ENCODE results near the gene ACTN3.

ACTN3 gene

DNA sequence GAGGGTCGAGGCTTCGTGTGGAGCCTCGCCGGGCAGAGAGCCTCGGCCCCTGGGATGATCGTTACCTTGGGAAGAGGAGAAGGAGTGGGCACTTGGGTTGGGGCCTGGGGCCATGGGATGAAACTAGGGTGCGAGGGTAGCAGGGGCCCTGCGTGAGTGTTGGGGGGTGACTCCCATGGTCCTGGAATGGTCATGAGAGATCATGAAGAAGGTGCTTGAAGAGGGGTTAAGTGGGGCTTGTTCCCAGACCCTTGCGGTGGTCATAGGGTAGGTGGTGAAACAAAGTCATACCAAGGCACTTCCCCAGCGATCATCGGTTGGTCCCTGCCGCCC, 46.6 kb downstream of the ACTN3 start:
- Histone ChIP-seq H3K9ac (peak overlapping the region; percentile 37), H2AFZ (peak overlapping the region; percentile 95), H3K4me3 (ENCODE audit: low read depth, low read length) (peak overlapping the region; percentile 91), H3K27ac (peak overlapping the region; percentile 65), H3K4me1 (peaks cover 6% of the 10 kb centered on the region), H3K79me2 (peaks cover 8% of the 10 kb centered on the region), H3K9me3 (ENCODE audit: control insufficient read depth, low read length) (no peaks in the 10 kb centered on the region), H3K36me3 (ENCODE audit: control insufficient read depth, insufficient read depth, low read length) (no peaks in the 10 kb centered on the region), H3K4me2 (ENCODE audit: low read length) (peak overlapping the region; percentile 93), H3K27me3 (ENCODE audit: control insufficient read depth, insufficient read depth, low read length) (no peaks in the 10 kb centered on the region)
- TF ChIP-seq, protein P1, sequence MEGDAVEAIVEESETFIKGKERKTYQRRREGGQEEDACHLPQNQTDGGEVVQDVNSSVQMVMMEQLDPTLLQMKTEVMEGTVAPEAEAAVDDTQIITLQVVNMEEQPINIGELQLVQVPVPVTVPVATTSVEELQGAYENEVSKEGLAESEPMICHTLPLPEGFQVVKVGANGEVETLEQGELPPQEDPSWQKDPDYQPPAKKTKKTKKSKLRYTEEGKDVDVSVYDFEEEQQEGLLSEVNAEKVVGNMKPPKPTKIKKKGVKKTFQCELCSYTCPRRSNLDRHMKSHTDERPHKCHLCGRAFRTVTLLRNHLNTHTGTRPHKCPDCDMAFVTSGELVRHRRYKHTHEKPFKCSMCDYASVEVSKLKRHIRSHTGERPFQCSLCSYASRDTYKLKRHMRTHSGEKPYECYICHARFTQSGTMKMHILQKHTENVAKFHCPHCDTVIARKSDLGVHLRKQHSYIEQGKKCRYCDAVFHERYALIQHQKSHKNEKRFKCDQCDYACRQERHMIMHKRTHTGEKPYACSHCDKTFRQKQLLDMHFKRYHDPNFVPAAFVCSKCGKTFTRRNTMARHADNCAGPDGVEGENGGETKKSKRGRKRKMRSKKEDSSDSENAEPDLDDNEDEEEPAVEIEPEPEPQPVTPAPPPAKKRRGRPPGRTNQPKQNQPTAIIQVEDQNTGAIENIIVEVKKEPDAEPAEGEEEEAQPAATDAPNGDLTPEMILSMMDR (IDR thresholded peaks at IDR 0.05): no peak

DNA sequence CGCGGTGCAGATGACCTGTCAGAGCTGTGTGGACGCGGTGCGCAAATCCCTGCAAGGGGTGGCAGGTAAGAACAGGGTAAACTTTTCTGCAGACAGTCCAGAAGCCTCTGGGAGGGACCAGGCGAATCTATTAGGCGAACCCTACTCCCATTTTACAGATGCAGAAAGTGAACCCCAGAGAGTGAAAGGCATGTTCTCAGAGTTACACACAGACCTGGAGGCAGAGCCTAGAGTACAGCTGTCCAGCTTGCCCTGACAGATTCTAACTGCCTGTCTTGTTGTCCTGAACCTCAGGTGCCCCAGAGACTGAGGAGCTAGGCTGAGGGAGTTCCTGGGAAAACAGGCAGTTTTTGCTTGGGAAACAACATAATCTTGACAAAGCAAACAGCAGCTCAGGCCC, 46.9 kb downstream of the ACTN3 start:
- H3K4me1 ChIP-seq: peaks cover 6% of the 10 kb centered on the region
- H3K79me2 ChIP-seq: peaks cover 8% of the 10 kb centered on the region
- H3K9me3 ChIP-seq (ENCODE audit: control insufficient read depth, low read length): no peaks in the 10 kb centered on the region
- no peaks in the 10 kb centered on the region for H3K27me3 ChIP-seq (ENCODE audit: control insufficient read depth, insufficient read depth, low read length)
- H2AFZ ChIP-seq: peak overlapping the region; percentile 95
- TF ChIP-seq, protein P1 (IDR thresholded peaks at IDR 0.05): no peak
- H3K27ac ChIP-seq: no peak overlapping the region
- peak overlapping the region; percentile 93 for H3K4me2 ChIP-seq (ENCODE audit: low read length)
- no peak overlapping the region for H3K9ac ChIP-seq
- no peaks in the 10 kb centered on the region for H3K36me3 ChIP-seq (ENCODE audit: control insufficient read depth, insufficient read depth, low read length)
- peak overlapping the region; percentile 91 for H3K4me3 ChIP-seq (ENCODE audit: low read depth, low read length)

DNA sequence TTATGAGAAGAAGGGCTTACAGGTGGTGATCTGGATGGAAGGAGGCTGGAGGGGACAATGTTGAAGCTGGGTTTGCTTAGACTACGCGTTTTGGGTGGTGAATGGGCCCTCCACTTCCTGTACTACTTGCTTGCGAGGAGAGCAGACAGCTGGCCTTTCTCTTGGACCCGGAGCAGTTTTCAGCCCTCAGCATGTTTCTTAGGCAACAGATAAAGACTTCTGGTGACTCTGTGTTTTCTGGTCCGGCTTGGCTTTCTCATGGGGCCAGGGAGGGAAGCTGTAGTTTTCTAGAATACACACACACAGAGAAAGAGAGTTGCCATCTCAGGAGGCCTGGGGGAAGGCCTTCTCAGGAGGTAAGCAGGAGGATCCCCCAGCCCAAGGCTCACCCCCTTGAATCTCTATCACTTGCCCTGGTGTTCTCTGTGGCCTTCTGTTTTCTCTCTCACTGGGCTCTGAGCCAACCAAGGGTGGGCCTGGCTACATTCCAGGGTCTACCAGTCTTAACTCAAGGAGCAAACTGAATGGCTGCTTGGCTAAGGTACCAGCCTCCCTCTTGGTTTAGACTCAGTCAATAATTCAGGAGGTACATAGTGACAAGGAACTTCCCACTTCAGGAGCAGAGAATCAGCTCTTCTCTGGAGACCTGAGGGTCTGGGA, 48.7 kb downstream of the ACTN3 start:
- Histone ChIP-seq H2AFZ (no peak overlapping the region), H3K4me1 (peaks cover 6% of the 10 kb centered on the region), H3K36me3 (ENCODE audit: control insufficient read depth, insufficient read depth, low read length) (no peaks in the 10 kb centered on the region), H3K27me3 (ENCODE audit: control insufficient read depth, insufficient read depth, low read length) (no peaks in the 10 kb centered on the region), H3K4me2 (ENCODE audit: low read length) (no peak overlapping the region), H3K4me3 (ENCODE audit: low read depth, low read length) (no peak overlapping the region), H3K9ac (no peak overlapping the region), H3K79me2 (peaks cover 8% of the 10 kb centered on the region), H3K9me3 (ENCODE audit: control insufficient read depth, low read length) (no peaks in the 10 kb centered on the region), H3K27ac (no peak overlapping the region)
- TF ChIP-seq, protein P1 (IDR thresholded peaks at IDR 0.05): no peak

- no peak overlapping the region for H3K4me3 ChIP-seq (ENCODE audit: low read depth, low read length)
- H3K9ac ChIP-seq: no peak overlapping the region
- no peak overlapping the region for H2AFZ ChIP-seq
- TF ChIP-seq, protein P1 (IDR thresholded peaks at IDR 0.05): no peak
- no peak overlapping the region for H3K27ac ChIP-seq
- no peak overlapping the region for H3K4me2 ChIP-seq (ENCODE audit: low read length)
- peaks cover 3% of the 10 kb centered on the region for H3K4me1 ChIP-seq
- no peaks in the 10 kb centered on the region for H3K36me3 ChIP-seq (ENCODE audit: control insufficient read depth, insufficient read depth, low read length)
- H3K27me3 ChIP-seq (ENCODE audit: control insufficient read depth, insufficient read depth, low read length): no peaks in the 10 kb centered on the region
- H3K79me2 ChIP-seq: no peaks in the 10 kb centered on the region
- H3K9me3 ChIP-seq (ENCODE audit: control insufficient read depth, low read length): no peaks in the 10 kb centered on the region
Observed at GRCh38 chr11:66598993-66599392, 52.3 kb downstream of the ACTN3 start.

- no peak overlapping the region for H3K27ac ChIP-seq
- H3K36me3 ChIP-seq (ENCODE audit: control insufficient read depth, insufficient read depth, low read length): no peaks in the 10 kb centered on the region
- no peak overlapping the region for H2AFZ ChIP-seq
- TF ChIP-seq, protein P1 (IDR thresholded peaks at IDR 0.05): no peak
- no peak overlapping the region for H3K4me3 ChIP-seq (ENCODE audit: low read depth, low read length)
- no peaks in the 10 kb centered on the region for H3K4me1 ChIP-seq
- no peak overlapping the region for H3K4me2 ChIP-seq (ENCODE audit: low read length)
- H3K27me3 ChIP-seq (ENCODE audit: control insufficient read depth, insufficient read depth, low read length): no peaks in the 10 kb centered on the region
- no peak overlapping the region for H3K9ac ChIP-seq
- H3K9me3 ChIP-seq (ENCODE audit: control insufficient read depth, low read length): no peaks in the 10 kb centered on the region
- no peaks in the 10 kb centered on the region for H3K79me2 ChIP-seq
Observed at GRCh38 chr11:66600219-66600618, 53.5 kb downstream of the ACTN3 start.

All from parathyroid adenoma (tissue), 2 donors.